Measurements from ENCODE around the gene COP1. TPM values are rescaled to one million over a fixed set of nuclear protein-coding genes. Genes with fewer than 3 reads are reported as not detected.

COP1 gene
- total RNA-seq, 2 experiments from 2014 or later: 41.7 to 48.3 TPM

DNA sequence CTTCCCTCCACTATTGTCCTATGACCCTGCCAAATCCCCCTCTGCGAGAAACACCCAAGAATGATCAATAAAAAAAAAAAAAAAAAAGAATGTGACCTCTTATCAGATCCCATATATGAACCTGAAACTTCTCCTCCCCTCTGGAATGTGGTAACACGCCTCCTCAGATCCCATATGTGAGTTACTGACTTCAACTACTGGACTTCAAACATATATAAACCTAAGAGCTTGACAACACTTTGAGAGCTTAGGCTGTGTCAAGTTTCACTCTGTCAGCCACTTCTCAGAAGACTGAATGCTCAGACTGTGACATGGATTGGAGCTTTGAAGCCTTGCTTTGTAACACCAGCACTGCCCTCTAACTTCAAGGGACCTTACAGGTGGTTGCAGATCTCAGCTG, 148.4 kb downstream of the COP1 start:
- Mint-ChIP-seq H3K4me1 (ENCODE audit: low read depth) (no peaks in the 10 kb centered on the region), H3K9me3 (ENCODE audit: insufficient read depth) (no peaks in the 10 kb centered on the region), H3K27ac (no peak overlapping the region), H3K27me3 (ENCODE audit: low read depth) (no peaks in the 10 kb centered on the region), H3K4me3 (no peak overlapping the region), H3K36me3 (ENCODE audit: low read depth) (peaks cover 4% of the 10 kb centered on the region)
- POLR2A ChIA-PET: no interaction called here
- DNase-seq (no peak), ATAC-seq (no peak)
- CTCF ChIA-PET: no interaction called here

GRCh38 chr1:176056312-176056711, 150.8 kb downstream of the COP1 start:
- DNase-seq: no peak
- POLR2A ChIA-PET: no interaction called here
- no peaks in the 10 kb centered on the region for H3K27me3 Mint-ChIP-seq (ENCODE audit: low read depth)
- ATAC-seq: no peak
- H3K4me1 Mint-ChIP-seq (ENCODE audit: low read depth): no peaks in the 10 kb centered on the region
- CTCF ChIA-PET: no interaction called here
- H3K36me3 Mint-ChIP-seq (ENCODE audit: low read depth): peaks cover 4% of the 10 kb centered on the region
- no peaks in the 10 kb centered on the region for H3K9me3 Mint-ChIP-seq (ENCODE audit: insufficient read depth)
- H3K27ac Mint-ChIP-seq: no peak overlapping the region
- no peak overlapping the region for H3K4me3 Mint-ChIP-seq

GRCh38 chr1:176055398-176055797, 151.7 kb downstream of the COP1 start:
- Mint-ChIP-seq H3K4me1 (ENCODE audit: low read depth) (no peaks in the 10 kb centered on the region), H3K9me3 (ENCODE audit: insufficient read depth) (no peaks in the 10 kb centered on the region), H3K27ac (no peak overlapping the region), H3K4me3 (no peak overlapping the region), H3K27me3 (ENCODE audit: low read depth) (no peaks in the 10 kb centered on the region), H3K36me3 (ENCODE audit: low read depth) (peaks cover 8% of the 10 kb centered on the region)
- ChIA-PET POLR2A (no interaction called here), CTCF (no interaction called here)
- ATAC-seq: no peak
- no peak for DNase-seq

GRCh38 chr1:176051902-176052518, 155.1 kb downstream of the COP1 start:
- DNase-seq (no peak), ATAC-seq (no peak)
- no peak overlapping the region for H3K27ac Mint-ChIP-seq
- H3K27me3 Mint-ChIP-seq (ENCODE audit: low read depth): no peaks in the 10 kb centered on the region
- peaks cover 4% of the 10 kb centered on the region for H3K36me3 Mint-ChIP-seq (ENCODE audit: low read depth)
- no peak overlapping the region for H3K4me3 Mint-ChIP-seq
- ChIA-PET CTCF (no interaction called here), POLR2A (no interaction called here)
- no peaks in the 10 kb centered on the region for H3K9me3 Mint-ChIP-seq (ENCODE audit: insufficient read depth)
- H3K4me1 Mint-ChIP-seq (ENCODE audit: low read depth): no peaks in the 10 kb centered on the region

GRCh38 chr1:176051402-176051801, 155.7 kb downstream of the COP1 start:
- ChIA-PET POLR2A (no interaction called here), CTCF (no interaction called here)
- DNase-seq (no peak), ATAC-seq (no peak)
- H3K9me3 Mint-ChIP-seq (ENCODE audit: insufficient read depth): no peaks in the 10 kb centered on the region
- no peaks in the 10 kb centered on the region for H3K27me3 Mint-ChIP-seq (ENCODE audit: low read depth)
- peaks cover 4% of the 10 kb centered on the region for H3K36me3 Mint-ChIP-seq (ENCODE audit: low read depth)
- no peak overlapping the region for H3K4me3 Mint-ChIP-seq
- H3K4me1 Mint-ChIP-seq (ENCODE audit: low read depth): no peaks in the 10 kb centered on the region
- no peak overlapping the region for H3K27ac Mint-ChIP-seq

GRCh38 chr1:176049582-176049981, 157.5 kb downstream of the COP1 start:
- Mint-ChIP-seq H3K36me3 (ENCODE audit: low read depth) (peaks cover 6% of the 10 kb centered on the region), H3K27me3 (ENCODE audit: low read depth) (no peaks in the 10 kb centered on the region), H3K27ac (no peak overlapping the region), H3K4me3 (no peak overlapping the region), H3K9me3 (ENCODE audit: insufficient read depth) (no peaks in the 10 kb centered on the region), H3K4me1 (ENCODE audit: low read depth) (no peaks in the 10 kb centered on the region)
- ATAC-seq (no peak), DNase-seq (no peak)
- POLR2A ChIA-PET: no interaction called here
- CTCF ChIA-PET: no interaction called here

DNA sequence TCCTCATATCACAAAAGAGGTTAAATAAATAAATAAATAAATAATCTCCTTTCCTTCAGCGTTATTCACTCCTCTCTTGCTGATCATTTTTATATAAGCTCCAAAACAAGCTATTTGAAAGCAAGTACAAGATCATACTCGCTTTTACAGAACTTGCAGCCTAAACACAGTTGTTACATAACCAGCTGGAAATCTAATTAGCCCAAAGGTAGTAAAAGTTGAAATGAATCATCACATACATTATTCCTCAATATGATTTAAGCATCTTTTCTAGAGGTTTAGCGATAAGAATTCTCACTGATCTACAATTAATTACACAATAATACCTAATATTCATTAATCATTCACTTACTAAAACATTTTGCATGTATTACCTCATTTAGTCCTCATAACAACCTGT, 160.2 kb downstream of the COP1 start:
- Mint-ChIP-seq H3K4me1 (ENCODE audit: low read depth) (no peaks in the 10 kb centered on the region), H3K27ac (no peak overlapping the region), H3K4me3 (no peak overlapping the region), H3K9me3 (ENCODE audit: insufficient read depth) (no peaks in the 10 kb centered on the region), H3K27me3 (ENCODE audit: low read depth) (no peaks in the 10 kb centered on the region), H3K36me3 (ENCODE audit: low read depth) (peaks cover 13% of the 10 kb centered on the region)
- no peak for DNase-seq
- ATAC-seq: no peak
- ChIA-PET POLR2A (no interaction called here), CTCF (no interaction called here)

GRCh38 chr1:176043537-176043936, 163.5 kb downstream of the COP1 start:
- ChIA-PET CTCF (no interaction called here), POLR2A (no interaction called here)
- DNase-seq (no peak), ATAC-seq (no peak)
- Mint-ChIP-seq H3K4me1 (ENCODE audit: low read depth) (peaks cover 2% of the 10 kb centered on the region), H3K27ac (no peak overlapping the region), H3K4me3 (no peak overlapping the region), H3K36me3 (ENCODE audit: low read depth) (peaks cover 28% of the 10 kb centered on the region), H3K9me3 (ENCODE audit: insufficient read depth) (no peaks in the 10 kb centered on the region), H3K27me3 (ENCODE audit: low read depth) (no peaks in the 10 kb centered on the region)

GRCh38 chr1:176033881-176034280, 173.2 kb downstream of the COP1 start:
- Mint-ChIP-seq H3K36me3 (ENCODE audit: low read depth) (peaks cover 33% of the 10 kb centered on the region), H3K27ac (no peak overlapping the region), H3K4me1 (ENCODE audit: low read depth) (peaks cover 1% of the 10 kb centered on the region), H3K9me3 (ENCODE audit: insufficient read depth) (no peaks in the 10 kb centered on the region), H3K4me3 (no peak overlapping the region), H3K27me3 (ENCODE audit: low read depth) (no peaks in the 10 kb centered on the region)
- ChIA-PET POLR2A (no interaction called here), CTCF (no interaction called here)
- ATAC-seq (no peak), DNase-seq (no peak)

GRCh38 chr1:176033474-176033873, 173.6 kb downstream of the COP1 start:
- ChIA-PET CTCF (no interaction called here), POLR2A (no interaction called here)
- H3K27ac Mint-ChIP-seq: no peak overlapping the region
- no peaks in the 10 kb centered on the region for H3K9me3 Mint-ChIP-seq (ENCODE audit: insufficient read depth)
- ATAC-seq: no peak
- no peaks in the 10 kb centered on the region for H3K27me3 Mint-ChIP-seq (ENCODE audit: low read depth)
- H3K4me1 Mint-ChIP-seq (ENCODE audit: low read depth): no peaks in the 10 kb centered on the region
- H3K36me3 Mint-ChIP-seq (ENCODE audit: low read depth): peaks cover 30% of the 10 kb centered on the region
- DNase-seq: no peak
- no peak overlapping the region for H3K4me3 Mint-ChIP-seq

GRCh38 chr1:176032040-176032645, 174.9 kb downstream of the COP1 start:
- POLR2A ChIA-PET: no interaction called here
- peaks cover 31% of the 10 kb centered on the region for H3K36me3 Mint-ChIP-seq (ENCODE audit: low read depth)

DNA sequence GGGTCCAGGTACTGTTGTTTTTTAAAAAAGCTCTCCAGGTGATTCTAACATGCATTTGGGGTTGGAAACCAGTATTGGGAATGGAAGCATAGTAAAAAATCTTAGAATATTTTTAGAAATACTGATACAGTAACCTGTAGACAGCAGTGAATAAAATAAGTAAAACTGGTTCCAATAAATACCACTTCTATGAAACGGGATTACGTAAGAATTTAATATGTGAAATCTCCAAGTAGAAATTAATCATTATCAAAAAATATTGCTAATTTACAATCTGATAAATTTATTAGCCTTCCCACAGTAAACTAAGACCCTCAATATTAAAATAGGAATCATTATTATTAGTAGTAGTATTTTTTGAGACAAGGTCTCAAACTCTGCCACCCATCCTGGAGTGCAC, 177.5 kb downstream of the COP1 start:
- Mint-ChIP-seq H3K27me3 (ENCODE audit: low read depth) (no peaks in the 10 kb centered on the region), H3K27ac (no peak overlapping the region), H3K4me3 (no peak overlapping the region), H3K36me3 (ENCODE audit: low read depth) (peaks cover 18% of the 10 kb centered on the region), H3K9me3 (ENCODE audit: insufficient read depth) (no peaks in the 10 kb centered on the region), H3K4me1 (ENCODE audit: low read depth) (no peaks in the 10 kb centered on the region)
- DNase-seq (no peak), ATAC-seq (no peak)
- CTCF ChIA-PET: no interaction called here
- POLR2A ChIA-PET: no interaction called here

More at GRCh38 chr1:176032040-176032645, 174.9 kb downstream of the COP1 start:
- ATAC-seq: no peak
- CTCF ChIA-PET: no interaction called here
- Mint-ChIP-seq H3K9me3 (ENCODE audit: insufficient read depth) (no peaks in the 10 kb centered on the region), H3K4me1 (ENCODE audit: low read depth) (no peaks in the 10 kb centered on the region), H3K4me3 (no peak overlapping the region), H3K27ac (no peak overlapping the region), H3K27me3 (ENCODE audit: low read depth) (no peaks in the 10 kb centered on the region)
- DNase-seq: no peak

GRCh38 chr1:176029155-176029554, 177.9 kb downstream of the COP1 start:
- CTCF ChIA-PET: no interaction called here
- H3K27me3 Mint-ChIP-seq (ENCODE audit: low read depth): no peaks in the 10 kb centered on the region
- H3K4me3 Mint-ChIP-seq: no peak overlapping the region
- H3K27ac Mint-ChIP-seq: no peak overlapping the region
- H3K36me3 Mint-ChIP-seq (ENCODE audit: low read depth): peaks cover 15% of the 10 kb centered on the region
- POLR2A ChIA-PET: no interaction called here
- no peaks in the 10 kb centered on the region for H3K4me1 Mint-ChIP-seq (ENCODE audit: low read depth)
- DNase-seq (no peak), ATAC-seq (no peak)
- no peaks in the 10 kb centered on the region for H3K9me3 Mint-ChIP-seq (ENCODE audit: insufficient read depth)

All from activated CD8-positive, alpha-beta T cell treated with anti-CD3 and anti-CD28 coated beads, Interleukin-2, amount 10 ng/mL, durations not matched to agents 7 days and 5 days (primary cell).